Activated CD4-positive, alpha-beta T cell treated with anti-CD3 and anti-CD28 coated beads, Interleukin-2, amount 50 U/mL, for 16 hours (primary cell): ENCODE measurements around the gene PCDHB13.
"Not testable (repeated sequence)": the region's sequence is repeated elsewhere in the genome, so short reads cannot be mapped to it uniquely, and the experiment has no call there.

Experiments
- DNase-seq: peaks from one replicate; pipeline ENCODE4 v3.0.0-alpha.2; 2020

Gene PCDHB13

DNA sequence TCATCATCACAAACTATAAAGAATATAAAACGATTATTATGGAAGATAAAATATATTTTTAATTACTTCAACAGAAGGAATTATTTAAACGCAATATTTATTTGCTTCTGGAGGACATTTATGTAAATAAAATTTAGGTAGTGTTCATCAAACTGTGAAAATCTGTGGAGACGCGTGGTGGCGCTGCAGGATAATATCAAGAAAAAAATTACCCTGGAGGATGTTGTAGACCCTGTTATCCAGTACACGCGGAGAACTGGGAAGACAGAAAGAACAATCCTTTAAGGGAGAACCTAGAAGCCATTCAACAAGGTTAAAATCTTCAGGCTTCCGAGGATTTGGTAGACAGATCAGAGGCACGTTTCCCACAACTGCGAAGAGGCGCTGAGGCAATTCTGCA lies 5.2 kb upstream of the PCDHB13 start, which contains the start of gene PCDHB12:
PCDHB12 (plus strand) TSS at position 242 of the 400 bp plus-strand sequence. CDS start 189 bp downstream, outside the sequence.
- DNase-seq = no peak

DNA sequence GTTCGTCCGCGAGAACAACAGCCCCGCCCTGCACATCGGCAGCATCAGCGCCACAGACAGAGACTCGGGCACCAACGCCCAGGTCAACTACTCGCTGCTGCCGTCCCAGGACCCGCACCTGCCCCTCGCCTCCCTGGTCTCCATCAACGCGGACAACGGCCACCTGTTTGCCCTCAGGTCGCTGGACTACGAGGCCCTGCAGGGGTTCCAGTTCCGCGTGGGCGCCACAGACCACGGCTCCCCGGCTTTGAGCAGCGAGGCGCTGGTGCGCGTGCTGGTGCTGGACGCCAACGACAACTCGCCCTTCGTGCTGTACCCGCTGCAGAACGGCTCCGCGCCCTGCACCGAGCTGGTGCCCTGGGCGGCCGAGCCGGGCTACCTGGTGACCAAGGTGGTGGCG lies 3.4 kb upstream of the PCDHB13 start:
- DNase-seq = not testable (repeated sequence)

- not testable (repeated sequence) for DNase-seq
Observed at GRCh38 chr5:141210849-141211248, 2.9 kb upstream of the PCDHB13 start.

DNA sequence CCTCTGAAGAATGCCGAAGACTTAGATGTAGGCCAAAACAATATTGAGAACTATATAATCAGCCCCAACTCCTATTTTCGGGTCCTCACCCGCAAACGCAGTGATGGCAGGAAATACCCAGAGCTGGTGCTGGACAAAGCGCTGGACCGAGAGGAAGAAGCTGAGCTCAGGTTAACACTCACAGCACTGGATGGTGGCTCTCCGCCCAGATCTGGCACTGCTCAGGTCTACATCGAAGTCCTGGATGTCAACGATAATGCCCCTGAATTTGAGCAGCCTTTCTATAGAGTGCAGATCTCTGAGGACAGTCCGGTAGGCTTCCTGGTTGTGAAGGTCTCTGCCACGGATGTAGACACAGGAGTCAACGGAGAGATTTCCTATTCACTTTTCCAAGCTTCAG lies 864 bp downstream of the PCDHB13 start:
- DNase-seq = not testable (repeated sequence)

- DNase-seq = not testable (repeated sequence)
Observed at GRCh38 chr5:141215504-141215903, 1.8 kb downstream of the PCDHB13 start.

DNA sequence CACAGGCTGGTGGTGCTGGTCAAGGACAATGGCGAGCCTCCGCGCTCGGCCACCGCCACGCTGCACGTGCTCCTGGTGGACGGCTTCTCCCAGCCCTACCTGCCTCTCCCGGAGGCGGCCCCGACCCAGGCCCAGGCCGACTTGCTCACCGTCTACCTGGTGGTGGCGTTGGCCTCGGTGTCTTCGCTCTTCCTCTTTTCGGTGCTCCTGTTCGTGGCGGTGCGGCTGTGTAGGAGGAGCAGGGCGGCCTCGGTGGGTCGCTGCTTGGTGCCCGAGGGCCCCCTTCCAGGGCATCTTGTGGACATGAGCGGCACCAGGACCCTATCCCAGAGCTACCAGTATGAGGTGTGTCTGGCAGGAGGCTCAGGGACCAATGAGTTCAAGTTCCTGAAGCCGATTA lies 2.3 kb downstream of the PCDHB13 start:
- DNase-seq = not testable (repeated sequence)

DNA sequence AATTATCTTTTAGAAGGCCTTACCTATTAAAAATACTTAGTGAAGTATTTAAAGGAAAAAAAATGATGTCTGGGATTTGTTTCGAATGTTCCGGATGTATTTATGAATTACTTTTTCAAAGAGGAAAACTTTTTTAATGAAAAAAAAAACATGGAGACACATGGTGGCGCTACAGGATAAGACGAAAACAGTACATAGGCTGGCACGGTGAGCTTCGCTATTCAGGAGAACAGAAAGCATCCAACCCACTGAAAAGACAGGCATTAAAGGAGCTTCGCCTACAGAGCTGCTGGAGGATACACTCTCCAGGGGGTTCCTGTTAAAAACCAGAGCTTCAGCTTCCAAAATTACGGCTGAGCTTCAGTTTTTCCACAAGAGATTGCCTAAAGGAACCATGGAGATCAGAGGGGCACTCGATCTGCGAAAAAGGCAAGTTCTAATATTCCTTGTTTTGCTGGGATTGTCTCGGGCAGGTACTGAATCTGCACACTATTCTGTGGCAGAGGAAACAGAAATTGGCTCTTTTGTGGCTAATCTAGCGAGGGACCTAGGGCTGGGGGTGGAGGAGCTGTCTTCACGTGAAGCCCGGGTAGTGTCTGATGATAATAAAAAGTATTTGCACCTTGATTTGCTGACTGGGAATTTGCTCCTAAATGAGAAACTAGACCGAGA lies 9.5 kb downstream of the PCDHB13 start, which contains the start of gene PCDHB14:
PCDHB14 (plus strand) TSS at position 232 of the 672 bp plus-strand sequence; CDS start at position 395, 163 bp downstream.
- DNase-seq = no peak

GRCh38 chr5:141224844-141225243 lies 11.1 kb downstream of the PCDHB13 start:
- DNase-seq = not testable (repeated sequence)

- DNase-seq = not testable (repeated sequence)
Observed at GRCh38 chr5:141225421-141225820, 11.7 kb downstream of the PCDHB13 start.

DNA sequence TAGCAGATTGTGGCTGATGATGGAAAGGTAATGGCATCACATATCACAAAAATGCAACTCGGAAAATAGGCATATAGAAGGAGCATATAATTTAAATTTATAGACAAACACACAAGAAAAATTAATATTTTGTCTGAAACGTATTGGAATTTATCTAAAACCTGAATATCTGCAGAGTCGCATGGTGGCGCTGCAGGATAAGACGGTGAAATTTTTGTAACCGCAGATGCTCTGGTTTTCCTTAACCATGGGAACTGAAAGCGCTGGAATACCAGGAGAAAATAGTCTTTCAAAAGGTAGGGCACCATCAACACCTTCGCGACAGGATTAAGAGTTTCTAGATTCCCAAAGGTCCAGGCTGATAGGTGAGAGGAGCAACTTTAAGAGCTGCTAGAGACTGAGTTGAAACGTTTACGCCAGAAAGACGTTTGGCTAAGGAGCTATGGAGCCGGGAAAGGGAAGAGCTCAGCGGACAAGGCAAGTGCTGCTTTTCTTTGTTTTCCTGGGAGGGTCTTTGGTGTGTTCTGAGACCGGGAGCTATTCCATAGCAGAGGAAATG lies 20.5 kb downstream of the PCDHB13 start:
- no peak for DNase-seq

DNA sequence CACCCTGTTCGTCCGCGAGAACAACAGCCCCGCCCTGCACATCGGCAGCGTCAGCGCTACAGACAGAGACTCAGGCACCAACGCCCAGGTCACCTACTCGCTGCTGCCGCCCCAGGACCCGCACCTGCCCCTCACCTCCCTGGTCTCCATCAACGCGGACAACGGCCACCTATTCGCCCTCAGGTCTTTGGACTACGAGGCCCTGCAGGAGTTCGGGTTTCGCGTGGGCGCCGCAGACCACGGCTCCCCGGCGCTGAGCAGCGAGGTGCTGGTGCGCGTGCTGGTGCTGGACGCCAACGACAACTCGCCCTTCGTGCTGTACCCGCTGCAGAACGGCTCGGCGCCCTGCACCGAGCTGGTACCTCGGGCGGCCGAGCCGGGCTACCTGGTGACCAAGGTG lies 22.2 kb downstream of the PCDHB13 start:
- DNase-seq = not testable (repeated sequence)

DNA sequence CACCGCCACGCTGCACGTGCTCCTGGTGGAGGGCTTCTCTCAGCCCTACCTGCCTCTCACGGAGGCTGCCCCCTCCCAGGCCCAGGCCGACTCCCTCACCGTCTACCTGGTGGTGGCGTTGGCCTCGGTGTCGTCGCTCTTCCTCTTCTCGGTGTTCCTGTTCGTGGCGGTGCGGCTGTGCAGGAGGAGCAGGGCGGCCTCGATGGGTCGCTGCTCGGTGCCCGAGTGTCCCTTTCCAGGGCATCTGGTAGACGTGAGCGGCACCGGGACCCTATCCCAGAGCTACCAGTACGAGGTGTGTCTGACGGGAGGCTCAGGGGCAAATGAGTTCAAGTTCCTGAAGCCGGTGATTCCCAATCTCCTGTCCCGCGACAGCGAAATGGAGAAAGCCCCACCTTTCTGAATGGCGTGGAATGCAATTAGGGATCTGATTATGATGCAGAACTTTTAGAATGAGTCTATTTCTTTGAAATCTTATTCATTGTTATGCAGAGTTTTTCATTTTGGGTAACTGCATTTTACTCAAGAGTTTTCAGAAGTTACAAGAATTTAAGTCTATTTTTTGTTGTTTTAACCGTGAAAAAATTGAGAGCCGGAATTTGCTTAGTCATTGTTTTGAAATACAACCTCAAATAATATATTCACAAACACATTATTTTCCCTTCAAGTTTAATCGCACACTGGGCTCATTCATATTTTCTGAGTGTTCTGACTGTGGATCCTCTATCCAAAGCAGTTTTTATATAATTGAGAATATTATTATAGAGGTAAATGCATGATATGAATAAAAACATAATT lies 23.0 kb downstream of the PCDHB13 start:
- no peak for DNase-seq

- DNase-seq = no peak
Observed at GRCh38 chr5:141241496-141241895, 27.8 kb downstream of the PCDHB13 start.

- no peak for DNase-seq
Observed at GRCh38 chr5:141245250-141245717, 31.6 kb downstream of the PCDHB13 start, which contains the start of gene PCDHB15. PCDHB15 (plus strand) TSS chr5:141245395; CDS start chr5:141245579, 184 bp downstream.

DNA sequence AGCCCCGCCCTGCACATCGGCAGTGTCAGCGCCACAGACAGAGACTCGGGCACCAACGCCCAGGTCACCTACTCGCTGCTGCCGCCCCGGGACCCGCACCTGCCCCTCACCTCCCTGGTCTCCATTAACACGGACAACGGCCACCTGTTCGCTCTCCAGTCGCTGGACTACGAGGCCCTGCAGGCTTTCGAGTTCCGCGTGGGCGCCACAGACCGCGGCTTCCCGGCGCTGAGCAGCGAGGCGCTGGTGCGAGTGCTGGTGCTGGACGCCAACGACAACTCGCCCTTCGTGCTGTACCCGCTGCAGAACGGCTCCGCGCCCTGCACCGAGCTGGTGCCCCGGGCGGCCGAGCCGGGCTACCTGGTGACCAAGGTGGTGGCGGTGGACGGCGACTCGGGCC lies 33.3 kb downstream of the PCDHB13 start:
- DNase-seq = not testable (repeated sequence)

- not testable (repeated sequence) for DNase-seq
Observed at GRCh38 chr5:141247434-141247833, 33.7 kb downstream of the PCDHB13 start.

- DNase-seq = no peak
Observed at GRCh38 chr5:141250576-141250975, 36.9 kb downstream of the PCDHB13 start.

DNA sequence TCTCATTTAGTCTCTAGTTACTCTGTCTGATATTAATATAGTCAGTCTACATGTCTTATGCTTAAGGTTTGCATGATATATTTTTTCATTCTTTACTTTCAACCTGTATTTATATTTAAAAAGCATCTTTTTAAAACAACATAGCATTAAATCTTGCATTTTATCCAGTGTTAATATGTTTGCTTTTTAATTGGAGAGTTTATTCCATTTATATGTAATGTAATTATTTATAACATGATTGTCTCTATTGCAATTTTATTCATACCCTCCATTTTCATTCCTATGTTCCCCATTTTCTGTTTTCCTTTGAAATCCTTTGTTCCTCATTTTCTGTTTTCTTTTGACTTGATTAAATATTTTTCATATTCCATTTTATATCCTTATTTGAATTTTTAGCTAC lies 44.7 kb downstream of the PCDHB13 start:
- no peak for DNase-seq

GRCh38 chr5:141258948-141259347 lies 45.2 kb downstream of the PCDHB13 start:
- DNase-seq = no peak

DNA sequence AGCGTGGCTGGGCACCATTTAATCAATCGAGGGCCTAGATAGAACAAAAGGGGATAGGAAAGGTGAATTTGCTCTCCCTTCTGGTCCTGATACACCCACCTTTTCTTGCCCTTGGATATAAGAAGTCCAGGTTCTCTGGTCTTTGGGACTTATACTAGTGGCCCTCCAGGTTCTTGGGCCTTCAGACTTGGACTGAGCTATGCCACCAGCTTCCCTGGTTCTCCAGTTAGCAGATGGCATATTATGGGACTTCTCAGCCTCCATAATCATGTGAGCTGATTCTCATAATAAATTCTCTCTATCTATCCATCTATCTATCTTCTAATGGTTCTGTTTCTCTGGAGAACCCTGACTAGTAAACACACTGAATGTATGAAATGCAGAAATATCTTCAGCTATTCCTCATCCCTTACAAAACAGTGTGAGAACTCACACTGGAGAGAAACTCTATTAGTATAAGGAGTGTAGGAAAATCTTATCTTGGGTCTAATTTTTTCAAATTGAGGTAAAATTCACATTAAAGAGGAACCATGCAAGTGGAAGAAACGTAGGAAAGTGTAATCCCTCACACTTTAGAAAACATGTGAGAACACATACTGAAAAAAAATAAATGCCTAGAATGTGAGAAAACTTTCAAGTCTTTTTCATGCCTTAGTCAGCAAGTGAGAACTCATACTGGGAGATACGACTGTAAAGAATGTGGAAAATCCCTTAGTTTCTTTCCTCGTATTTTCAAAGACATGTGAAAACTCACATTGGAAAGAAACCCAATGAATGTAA lies 46.9 kb downstream of the PCDHB13 start:
- DNase-seq = no peak

- DNase-seq = no peak
Observed at GRCh38 chr5:141261238-141261546, 47.5 kb downstream of the PCDHB13 start.
